HCT116 (cell line): ENCODE data around the gene GPC4. TPM values are rescaled to one million over a fixed set of nuclear protein-coding genes. Genes with fewer than 3 reads are reported as not detected.

Experiments used
- ATAC-seq: fragments of 200-7000 bp; cut with Tn5 transposase; 2 replicates; pipeline ENCODE4 v1.9.1; 2020; ENCODE audit warnings: mild to moderate bottlenecking, moderate library complexity
- BruUV-seq: library from RNA; stranded (reverse); fragments of 400-500 nt; replicated peaks from 2 replicates; lab custom pipeline; 2021; lab: Mats Ljungman, UMichigan
- CTCF ChIA-PET: fragments of 300-600 bp; sonication (Branson Sonifier 250); formaldehyde crosslinking; loops from one replicate; lab custom pipeline; 2021; ENCODE audit warnings: antibody characterized with exemption; lab: Charles Lee
- POLR2A ChIA-PET: fragments of 300-600, 350-600 bp; sonication (Branson Sonifier 250); formaldehyde crosslinking; loops from one replicate; lab custom pipeline; 2021; ENCODE audit warnings: antibody characterized with exemption; lab: Charles Lee
- RAD21 ChIA-PET, 2 experiments: fragments of 300-600 bp; sonication (Branson Sonifier 250); formaldehyde crosslinking; loops; one replicate each; lab custom pipeline; 2023; ENCODE audit warnings: low total read pairs in 2 of 2; ENCODE audit not compliant: uncharacterized antibody in 2 of 2, unreplicated experiment in 2 of 2, low non-redundant PET in 1 of 2; lab: Charles Lee
- DNase-seq: peaks from one replicate; pipeline ENCODE4 v3.0.0-alpha.2; 2010; ENCODE audit warnings: low read depth, low spot score
- H2AFZ ChIP-seq: fragments of 200-600 bp; shearing (Covaris generic), sonication (generic); 2 replicates; pipeline ENCODE4 v1.6.1; 2017; ENCODE audit warnings: low read depth, mixed run types, mixed read lengths, antibody characterized with exemption, low read length; ENCODE audit not compliant: poor library complexity, severe bottlenecking
- H3K27ac ChIP-seq: 2 replicates; pipeline ENCODE4 v1.5.1; 2012; ENCODE audit warnings: low read depth, low read length
- H3K27me3 ChIP-seq: fragments of 200-600 bp; sonication (generic); 2 replicates; pipeline ENCODE4 v1.6.1; 2016; ENCODE audit warnings: mixed run types, low read length, mixed read lengths; ENCODE audit not compliant: insufficient read depth
- H3K36me3 ChIP-seq, 2 experiments: fragments of 200-500 bp in 1 of 2; fragments of 200-600 bp in 1 of 2; sonication (Bioruptor generic) in 1 of 2; sonication (generic) in 1 of 2; 2 replicates each; pipeline versions ENCODE4 v1.5.1 to v1.6.1; 2014 to 2016; ENCODE audit warnings: low read length in 2 of 2, inconsistent platforms in 1 of 2, mixed read lengths in 1 of 2, mixed run types in 1 of 2; ENCODE audit not compliant: insufficient read depth in 2 of 2, control insufficient read depth in 1 of 2
- H3K4me1 ChIP-seq, 2 experiments: fragments of 200-600 bp in 1 of 2; sonication (generic) in 1 of 2; 2 replicates each; pipeline versions ENCODE4 v1.5.1 to v1.6.1; 2012 to 2017; ENCODE audit warnings: low read length in 2 of 2, inconsistent platforms in 1 of 2, mild to moderate bottlenecking in 1 of 2, mixed read lengths in 1 of 2, mixed run types in 1 of 2, moderate library complexity in 1 of 2; ENCODE audit not compliant: insufficient read depth in 2 of 2, control insufficient read depth in 1 of 2
- H3K4me2 ChIP-seq: fragments of 200-600 bp; sonication (generic); 2 replicates; pipeline ENCODE4 v1.6.1; 2017; ENCODE audit warnings: mixed run types, low read length, mixed read lengths
- H3K4me3 ChIP-seq, 2 experiments: fragments of 200-600 bp in 1 of 2; sonication (generic) in 1 of 2; replicated peaks in 1 of 2; 2 replicates each; pipeline ENCODE4 v1.5.1; 2011 to 2016; ENCODE audit warnings: low read length in 2 of 2, control low read depth in 1 of 2, low read depth in 1 of 2, mild to moderate bottlenecking in 1 of 2, mixed read lengths in 1 of 2, mixed run types in 1 of 2
- H3K79me2 ChIP-seq: fragments of 200-600 bp; sonication (generic); 2 replicates; pipeline ENCODE4 v1.6.1; 2017; ENCODE audit warnings: mild to moderate bottlenecking, mixed run types, low read length, moderate library complexity, mixed read lengths; ENCODE audit not compliant: insufficient read depth
- H3K9ac ChIP-seq: fragments of 200-600 bp; sonication (generic); 2 replicates; pipeline ENCODE4 v1.6.1; 2016; ENCODE audit warnings: low read length, mixed read lengths
- H3K9me2 ChIP-seq: fragments of 200-600 bp; sonication (generic), shearing (Covaris generic); 2 replicates; pipeline ENCODE4 v1.6.1; 2017; ENCODE audit warnings: mixed run types, mild to moderate bottlenecking, moderate library complexity; ENCODE audit not compliant: insufficient read depth
- H3K9me3 ChIP-seq, 2 experiments: fragments of 200-500 bp in 1 of 2; fragments of 200-600 bp in 1 of 2; sonication (Bioruptor generic) in 1 of 2; sonication (generic) in 1 of 2; 2 replicates each; pipeline ENCODE4 v1.6.1; 2014 to 2017; ENCODE audit warnings: low read length in 2 of 2, mixed read lengths in 2 of 2, inconsistent platforms in 1 of 2, low read depth in 1 of 2, mild to moderate bottlenecking in 1 of 2, mixed run types in 1 of 2, moderate library complexity in 1 of 2; ENCODE audit not compliant: control insufficient read depth in 1 of 2, insufficient read depth in 1 of 2
- H4K20me1 ChIP-seq: fragments of 200-600 bp; sonication (generic), shearing (Covaris generic); 2 replicates; pipeline ENCODE4 v1.6.1; 2017; ENCODE audit warnings: mixed run types, mild to moderate bottlenecking, moderate library complexity; ENCODE audit not compliant: insufficient read depth
- CBX3 ChIP-seq: IDR thresholded peaks from 2 replicates; pipeline ENCODE4 v1.6.1; 2012; ENCODE audit warnings: low read depth
- CEBPB ChIP-seq: IDR thresholded peaks from 2 replicates; pipeline ENCODE4 v1.6.1; 2012; ENCODE audit warnings: low read depth
- EGR1 ChIP-seq: IDR thresholded peaks from 2 replicates; pipeline ENCODE4 v1.6.1; 2012; ENCODE audit warnings: low read depth
- ELF1 ChIP-seq: IDR thresholded peaks from 2 replicates; pipeline ENCODE4 v1.6.1; 2012; ENCODE audit warnings: low read depth, borderline replicate concordance
- EZH2 ChIP-seq: fragments of 200-600 bp; sonication (generic); IDR thresholded peaks from 2 replicates; pipeline ENCODE4 v1.6.1; 2017; ENCODE audit warnings: antibody characterized with exemption, mixed run types
- EZH2phosphoT487 ChIP-seq: fragments of 200-600 bp; IDR thresholded peaks from 2 replicates; pipeline ENCODE4 v1.6.1; 2018; ENCODE audit warnings: antibody characterized with exemption, borderline replicate concordance
- FOSL1 ChIP-seq: IDR thresholded peaks from 2 replicates; pipeline ENCODE4 v1.6.1; 2012; ENCODE audit warnings: low read depth
- JUND ChIP-seq: IDR thresholded peaks from 2 replicates; pipeline ENCODE4 v1.6.1; 2012
- RAD21 ChIP-seq: IDR thresholded peaks from 2 replicates; pipeline ENCODE4 v1.6.1; 2012; ENCODE audit warnings: low read depth, mild to moderate bottlenecking
- SIN3A ChIP-seq: IDR thresholded peaks from 2 replicates; pipeline ENCODE4 v1.6.1; 2012; ENCODE audit warnings: low read depth
- SP1 ChIP-seq: IDR thresholded peaks from 2 replicates; pipeline ENCODE4 v1.6.1; 2012; ENCODE audit warnings: low read depth
- SRF ChIP-seq: IDR thresholded peaks from 2 replicates; pipeline ENCODE4 v1.6.1; 2012; ENCODE audit warnings: low read depth
- TCF7L2 ChIP-seq: IDR thresholded peaks from 2 replicates; pipeline ENCODE4 v1.7.0; 2011; ENCODE audit warnings: borderline replicate concordance, inconsistent platforms; ENCODE audit not compliant: insufficient read depth, insufficient read length; ENCODE audit errors: extremely low read depth
- ZNF274 ChIP-seq: fragments of 200-500 bp; sonication (Bioruptor generic); IDR thresholded peaks from 2 replicates; pipeline ENCODE4 v1.6.1; 2014; ENCODE audit warnings: mild to moderate bottlenecking, low read depth, low read length, inconsistent platforms
- intact Hi-C: fragments of 100-400 bp; cut with micrococcal nuclease; formaldehyde crosslinking; loops from 2 replicates; pipeline ENCODE4 v1.10.0; 2022
- total RNA-seq: library from RNA; stranded (reverse); gene quantifications from one replicate; pipeline ENCODE4 v1.2.1, GENCODE V29; 2021; ENCODE audit not compliant: unreplicated experiment
- TF ChIP-seq, protein P1 (sequence below): IDR thresholded peaks from 2 replicates; pipeline ENCODE4 v1.6.1; 2012
- TF ChIP-seq, protein P2 (sequence below): IDR thresholded peaks from 2 replicates; pipeline ENCODE4 v1.6.1; 2012
- TF ChIP-seq, protein P3 (sequence below), 3 experiments: fragments of 200-600 bp in 1 of 3; sonication (generic) in 1 of 3; IDR thresholded peaks in 2 of 3; conservative IDR thresholded peaks in 1 of 3; 2 replicates each; pipeline ENCODE4 v1.5.1; 2012 to 2017; ENCODE audit warnings: low read depth in 2 of 3, low read length in 2 of 3, antibody characterized with exemption in 1 of 3, borderline replicate concordance in 1 of 3, control low read depth in 1 of 3, mild to moderate bottlenecking in 1 of 3, mixed read lengths in 1 of 3, mixed run types in 1 of 3, moderate library complexity in 1 of 3; ENCODE audit not compliant: insufficient read depth in 1 of 3

The GPC4 gene
- total RNA-seq, 1 experiment from 2014 or later, result 9.7 TPM

DNA sequence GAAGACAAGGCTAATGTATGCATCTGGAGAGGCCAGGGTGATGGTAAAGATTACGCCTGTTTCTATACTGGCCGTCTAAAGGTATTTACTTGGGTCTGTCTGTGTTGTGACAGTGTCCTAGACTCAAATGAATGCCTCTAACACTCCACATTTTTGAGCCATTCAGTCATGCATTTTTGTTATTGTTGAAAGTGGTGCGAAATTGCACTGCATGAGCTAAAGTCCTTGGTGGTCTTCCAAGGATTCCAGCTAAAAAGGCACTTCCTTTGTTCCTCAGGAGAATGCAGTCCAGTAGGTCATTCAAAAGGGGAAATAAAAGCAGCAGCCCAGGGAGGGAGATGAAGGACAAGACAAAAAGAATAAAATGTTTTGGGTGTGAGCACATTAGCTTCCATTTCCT lies 3.0 kb downstream of the GPC4 start:
- H3K9me3 ChIP-seq, result no peaks in the 10 kb centered on the region
- no peaks in the 10 kb centered on the region for H3K79me2 ChIP-seq
- ChIA-PET CTCF (no interaction called here), RAD21 (no interaction called here), POLR2A (no interaction called here)
- H2AFZ ChIP-seq, result no peak overlapping the region
- no peak for DNase-seq
- no peak overlapping the region for H3K4me2 ChIP-seq
- H3K9me2 ChIP-seq, result no peaks in the 10 kb centered on the region
- no peak for ATAC-seq
- no peaks in the 10 kb centered on the region for H3K27me3 ChIP-seq
- peaks cover 0 to 5% of the 10 kb centered on the region in 2 experiments; a peak in 1 of 4 replicates for H3K4me1 ChIP-seq
- H3K9ac ChIP-seq, result no peak overlapping the region
- no peaks in the 10 kb centered on the region for H3K36me3 ChIP-seq
- intact Hi-C loops, result no loop called here
- H3K27ac ChIP-seq, result no peak overlapping the region
- BruUV-seq, result no TSS peak
- H3K4me3 ChIP-seq, result no peak overlapping the region
- no peaks in the 10 kb centered on the region for H4K20me1 ChIP-seq
- TF ChIP-seq SP1 (no peak), JUND (no peak), EZH2phosphoT487 (no peak), EZH2 (no peak), SIN3A (no peak), ZNF274 (no peak), TCF7L2 (no peak), EGR1 (no peak), CBX3 (no peak), ELF1 (no peak), SRF (no peak), RAD21 (no peak), FOSL1 (no peak), CEBPB (no peak)
- TF ChIP-seq, protein P1, sequence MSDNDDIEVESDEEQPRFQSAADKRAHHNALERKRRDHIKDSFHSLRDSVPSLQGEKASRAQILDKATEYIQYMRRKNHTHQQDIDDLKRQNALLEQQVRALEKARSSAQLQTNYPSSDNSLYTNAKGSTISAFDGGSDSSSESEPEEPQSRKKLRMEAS, result no peak
- TF ChIP-seq, protein P2, sequence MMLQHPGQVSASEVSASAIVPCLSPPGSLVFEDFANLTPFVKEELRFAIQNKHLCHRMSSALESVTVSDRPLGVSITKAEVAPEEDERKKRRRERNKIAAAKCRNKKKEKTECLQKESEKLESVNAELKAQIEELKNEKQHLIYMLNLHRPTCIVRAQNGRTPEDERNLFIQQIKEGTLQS, result no peak
- TF ChIP-seq, protein P3, sequence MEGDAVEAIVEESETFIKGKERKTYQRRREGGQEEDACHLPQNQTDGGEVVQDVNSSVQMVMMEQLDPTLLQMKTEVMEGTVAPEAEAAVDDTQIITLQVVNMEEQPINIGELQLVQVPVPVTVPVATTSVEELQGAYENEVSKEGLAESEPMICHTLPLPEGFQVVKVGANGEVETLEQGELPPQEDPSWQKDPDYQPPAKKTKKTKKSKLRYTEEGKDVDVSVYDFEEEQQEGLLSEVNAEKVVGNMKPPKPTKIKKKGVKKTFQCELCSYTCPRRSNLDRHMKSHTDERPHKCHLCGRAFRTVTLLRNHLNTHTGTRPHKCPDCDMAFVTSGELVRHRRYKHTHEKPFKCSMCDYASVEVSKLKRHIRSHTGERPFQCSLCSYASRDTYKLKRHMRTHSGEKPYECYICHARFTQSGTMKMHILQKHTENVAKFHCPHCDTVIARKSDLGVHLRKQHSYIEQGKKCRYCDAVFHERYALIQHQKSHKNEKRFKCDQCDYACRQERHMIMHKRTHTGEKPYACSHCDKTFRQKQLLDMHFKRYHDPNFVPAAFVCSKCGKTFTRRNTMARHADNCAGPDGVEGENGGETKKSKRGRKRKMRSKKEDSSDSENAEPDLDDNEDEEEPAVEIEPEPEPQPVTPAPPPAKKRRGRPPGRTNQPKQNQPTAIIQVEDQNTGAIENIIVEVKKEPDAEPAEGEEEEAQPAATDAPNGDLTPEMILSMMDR (IDR thresholded peaks at IDR 0.05 in 2 of 3, conservative IDR thresholded peaks at IDR 0.05 in 1 of 3; ENCODE audit: borderline replicate concordance in 1 of 3, insufficient read depth in 1 of 3, low read depth in 2 of 3, low read length in 2 of 3), result no peak
